HT1080 (cell line): ENCODE data around the gene PERCC1. TPM values are rescaled to one million over a fixed set of nuclear protein-coding genes. Genes with fewer than 3 reads are reported as not detected.

Source experiments
- DNase-seq: peaks from one replicate; pipeline ENCODE4 v3.0.0-alpha.2; 2015; ENCODE audit warnings: low read depth
- polyA plus RNA-seq, 2 experiments: library from polyadenylated mRNA; depleted of rRNA; stranded (reverse); fragments of >200 nt; gene quantifications; 2 replicates each; pipeline ENCODE4 v1.2.3, GENCODE V29; 2015
- total RNA-seq: library from RNA; depleted of rRNA; stranded (reverse); fragments of >200 nt; shearing (Covaris generic); gene quantifications from 2 replicates; pipeline ENCODE4 v1.2.3, GENCODE V29; 2014; rRNA removed

Gene PERCC1
- total RNA-seq = not detected in 2 replicates
- not detected in 2 replicates for polyA plus RNA-seq (2015; cell fraction: cytosol; rRNA removed)
- not detected in 2 replicates for polyA plus RNA-seq (2015; cell fraction: nucleus; rRNA removed)

- DNase-seq = no peak
Observed at GRCh38 chr16:1430759-1431496, at the start of gene PERCC1. Gene PERCC1, plus strand, starts transcription at chr16:1431078. Its CDS starts 1,516 bp downstream, at chr16:1432594.

DNA sequence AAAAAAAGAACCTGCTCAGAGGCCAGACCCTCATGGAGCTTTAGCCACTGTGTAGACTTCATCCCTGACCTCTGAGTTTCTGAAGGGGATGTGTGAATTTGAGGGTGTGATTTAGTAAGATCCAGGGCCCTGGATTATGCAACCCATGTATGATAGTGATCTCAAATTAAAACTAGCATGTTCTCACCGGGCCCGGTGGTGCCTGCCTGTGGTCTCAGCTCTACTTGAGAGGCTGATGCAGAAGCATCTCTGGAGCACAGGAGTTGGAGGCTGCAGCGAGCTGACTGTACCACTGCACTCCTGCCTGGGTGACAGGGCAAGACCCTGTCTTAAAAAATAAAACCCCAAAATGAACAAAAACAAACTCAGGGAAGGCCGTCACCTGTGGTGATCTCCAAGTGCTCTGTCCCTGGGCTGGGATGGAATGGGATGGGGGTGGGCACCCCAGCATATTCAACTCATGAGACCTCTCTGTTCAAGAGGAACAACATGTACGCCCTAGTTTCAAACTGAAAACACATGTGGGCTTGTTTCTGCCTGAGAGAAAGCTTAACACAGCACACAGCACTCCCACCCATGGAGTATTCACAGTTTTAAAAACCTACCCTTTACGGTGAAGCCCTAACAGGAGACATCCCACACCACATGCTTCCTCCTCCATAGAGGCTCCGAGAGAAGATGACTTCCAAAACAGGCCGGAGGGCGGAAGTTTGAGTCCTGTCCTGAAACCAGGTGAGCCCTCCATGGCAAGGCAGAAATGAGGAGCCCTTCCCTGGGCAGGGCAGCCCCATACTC is 49.1 kb upstream of the PERCC1 start:
- DNase-seq = no peak

DNA sequence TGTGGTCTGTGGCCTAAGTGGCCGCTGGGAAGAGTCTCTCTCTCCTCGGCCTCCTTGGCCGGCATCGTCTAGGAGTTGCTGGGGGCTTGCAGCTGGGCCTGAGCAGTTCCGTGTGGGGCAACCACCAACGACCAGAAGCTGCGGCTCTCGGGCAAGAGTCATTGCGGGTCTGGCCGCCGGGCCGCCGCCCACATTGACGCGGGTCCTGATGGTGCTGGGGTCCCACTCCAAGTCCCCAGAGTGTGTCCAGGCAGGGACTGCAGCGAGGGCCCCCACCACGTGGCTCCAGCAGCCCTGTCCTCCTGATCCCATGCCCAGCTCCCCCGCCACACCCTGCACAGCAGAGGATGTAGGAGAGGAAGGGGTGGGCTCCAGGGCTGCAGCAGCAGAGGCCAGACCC is 47.3 kb upstream of the PERCC1 start:
- DNase-seq = no peak

DNA sequence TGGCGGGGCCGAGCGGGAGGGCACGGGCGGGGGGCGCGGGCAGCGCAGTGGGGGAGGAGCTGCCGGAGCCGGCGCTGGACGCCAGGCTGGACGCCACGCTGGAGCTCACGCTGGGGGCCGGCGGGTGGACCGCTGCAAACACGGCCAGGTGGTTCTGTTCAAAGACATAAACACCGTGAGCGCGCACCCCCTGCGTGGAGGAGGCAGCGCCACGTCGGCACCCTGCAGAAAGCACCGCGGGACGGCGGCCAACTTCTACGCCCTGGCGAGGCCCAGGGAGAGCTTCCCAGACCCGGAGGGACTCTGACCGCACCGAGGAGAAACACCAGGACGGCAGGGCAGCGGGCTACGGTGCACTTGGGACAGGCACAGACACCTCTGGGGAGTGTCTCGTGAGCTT is 45.6 kb upstream of the PERCC1 start:
- DNase-seq = no peak

GRCh38 chr16:1387331-1387730 is 43.5 kb upstream of the PERCC1 start:
- DNase-seq = no peak

GRCh38 chr16:1389762-1390161 is 41.1 kb upstream of the PERCC1 start:
- no peak for DNase-seq

DNA sequence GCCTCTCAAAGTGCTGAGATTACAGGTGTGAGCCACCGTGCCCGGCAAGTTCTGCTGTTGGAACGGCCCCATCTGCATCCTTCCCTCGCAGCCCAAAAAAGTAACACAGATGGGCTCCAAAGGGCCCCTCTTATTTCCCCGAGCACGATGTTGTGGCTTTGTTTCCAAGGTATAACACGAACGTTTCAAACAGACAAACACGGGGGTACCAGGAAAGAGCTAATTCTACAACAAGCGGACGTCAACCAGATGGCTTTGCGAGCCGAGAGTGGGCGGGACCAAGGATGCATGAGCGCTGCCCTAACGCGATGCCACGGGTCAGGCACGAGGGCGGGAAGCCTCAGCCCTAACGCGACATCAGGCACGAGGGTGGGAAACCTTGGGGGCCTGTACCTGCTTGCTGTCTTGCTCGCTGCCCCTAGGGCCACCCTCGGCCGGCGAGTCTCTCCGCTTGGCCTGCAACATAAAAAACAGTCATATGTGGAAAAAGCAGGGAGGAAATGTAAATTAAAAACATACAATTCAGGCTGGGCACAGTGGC is 40.6 kb upstream of the PERCC1 start:
- no peak for DNase-seq

GRCh38 chr16:1392826-1393225 is 38.1 kb upstream of the PERCC1 start:
- DNase-seq = no peak

DNA sequence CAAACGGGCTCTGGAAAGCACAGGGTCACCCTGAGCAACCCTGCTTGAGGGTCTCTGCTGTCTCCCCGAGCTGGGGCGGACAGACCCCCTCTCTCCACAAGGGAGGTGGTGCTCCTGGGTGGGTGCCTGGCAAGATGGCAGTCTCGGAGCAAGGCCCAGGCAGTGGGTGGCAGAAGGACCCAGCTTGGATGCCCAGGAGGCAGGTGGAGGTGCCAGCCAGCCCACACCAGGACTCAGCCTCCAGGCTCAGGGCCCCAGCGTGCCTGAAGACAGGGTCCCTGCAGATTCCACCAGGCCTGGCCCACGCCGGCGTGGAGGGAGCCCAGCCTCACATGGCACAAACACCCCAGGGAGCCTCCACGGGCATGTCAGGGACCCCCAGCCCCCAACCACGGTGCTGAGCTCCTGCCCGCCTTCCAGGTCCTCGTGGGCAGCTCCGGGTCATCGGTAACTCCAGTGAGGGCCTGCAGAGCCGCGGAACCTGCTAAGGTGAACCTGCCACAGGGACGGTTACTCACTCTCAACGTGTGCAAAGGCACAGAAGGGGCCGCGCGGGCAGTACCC is 37.2 kb upstream of the PERCC1 start:
- no peak for DNase-seq

DNA sequence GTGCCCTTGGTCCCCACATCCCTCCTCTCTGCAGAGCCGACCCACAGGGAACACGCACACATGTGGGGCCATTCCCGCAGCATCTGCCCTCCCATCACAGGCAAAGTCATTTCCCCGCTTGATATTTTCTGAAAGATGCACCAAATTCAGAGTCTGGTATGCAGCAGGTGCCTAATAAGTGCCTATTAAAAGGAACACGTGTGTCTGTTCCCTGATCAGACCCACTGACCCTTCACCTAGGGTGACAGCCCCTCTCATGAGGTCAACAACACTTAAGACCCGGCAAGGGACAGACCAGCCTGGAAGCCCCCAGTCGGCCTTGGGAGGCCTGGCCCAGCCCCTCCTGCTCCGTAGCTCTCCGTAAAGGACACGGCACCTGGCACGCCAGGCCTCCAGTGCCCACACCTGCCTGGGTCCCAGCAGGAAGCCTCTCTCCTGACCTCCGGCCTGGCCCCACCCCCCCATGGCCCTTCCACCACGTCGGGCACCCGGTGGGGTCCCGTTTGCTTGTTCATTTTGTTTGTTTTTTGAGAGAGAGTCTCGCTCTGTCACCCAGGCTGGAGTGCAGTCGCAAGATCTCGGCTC is 36.4 kb upstream of the PERCC1 start:
- no peak for DNase-seq

- no peak for DNase-seq
Observed at GRCh38 chr16:1395444-1396031, 35.3 kb upstream of the PERCC1 start.

GRCh38 chr16:1397779-1398178 is 33.1 kb upstream of the PERCC1 start:
- DNase-seq = no peak

GRCh38 chr16:1398351-1398750 is 32.5 kb upstream of the PERCC1 start:
- DNase-seq = no peak

DNA sequence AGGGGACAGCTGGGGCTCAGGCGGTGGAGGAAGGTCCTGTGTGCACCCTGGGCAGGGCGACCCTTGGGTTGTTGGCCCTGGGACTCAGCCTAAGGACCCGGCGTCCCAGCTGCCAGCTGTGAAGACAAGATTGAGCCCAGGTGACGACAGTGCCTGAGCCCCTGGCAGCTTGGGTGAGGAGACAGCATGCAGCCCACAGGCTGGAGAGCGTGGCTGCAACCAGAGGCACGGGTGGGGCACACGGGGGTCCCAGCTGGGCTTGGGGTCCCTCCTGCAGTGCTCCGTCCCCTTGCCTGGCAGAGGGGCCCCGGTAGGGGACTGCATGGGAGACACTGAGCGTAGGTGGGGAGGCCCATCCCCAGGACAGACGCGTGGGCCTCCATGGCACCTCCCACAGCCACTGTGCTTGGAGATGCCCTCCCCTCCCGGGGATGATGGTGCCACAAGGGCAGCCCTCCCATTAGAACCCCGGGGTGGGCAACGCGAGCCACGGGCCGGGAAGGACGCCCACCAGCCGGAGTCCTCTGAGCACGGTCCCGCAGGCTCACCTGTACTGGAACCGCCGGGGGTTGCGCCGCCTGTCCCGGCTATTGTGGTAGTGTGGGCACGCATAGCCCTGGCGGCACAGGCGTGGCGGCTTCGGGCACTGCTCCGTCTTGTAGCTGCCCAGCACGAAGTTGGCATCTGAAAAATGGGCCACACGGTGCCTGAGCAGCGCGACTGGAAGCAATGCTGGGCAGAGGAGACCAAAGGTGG is 31.9 kb upstream of the PERCC1 start:
- DNase-seq = no peak

DNA sequence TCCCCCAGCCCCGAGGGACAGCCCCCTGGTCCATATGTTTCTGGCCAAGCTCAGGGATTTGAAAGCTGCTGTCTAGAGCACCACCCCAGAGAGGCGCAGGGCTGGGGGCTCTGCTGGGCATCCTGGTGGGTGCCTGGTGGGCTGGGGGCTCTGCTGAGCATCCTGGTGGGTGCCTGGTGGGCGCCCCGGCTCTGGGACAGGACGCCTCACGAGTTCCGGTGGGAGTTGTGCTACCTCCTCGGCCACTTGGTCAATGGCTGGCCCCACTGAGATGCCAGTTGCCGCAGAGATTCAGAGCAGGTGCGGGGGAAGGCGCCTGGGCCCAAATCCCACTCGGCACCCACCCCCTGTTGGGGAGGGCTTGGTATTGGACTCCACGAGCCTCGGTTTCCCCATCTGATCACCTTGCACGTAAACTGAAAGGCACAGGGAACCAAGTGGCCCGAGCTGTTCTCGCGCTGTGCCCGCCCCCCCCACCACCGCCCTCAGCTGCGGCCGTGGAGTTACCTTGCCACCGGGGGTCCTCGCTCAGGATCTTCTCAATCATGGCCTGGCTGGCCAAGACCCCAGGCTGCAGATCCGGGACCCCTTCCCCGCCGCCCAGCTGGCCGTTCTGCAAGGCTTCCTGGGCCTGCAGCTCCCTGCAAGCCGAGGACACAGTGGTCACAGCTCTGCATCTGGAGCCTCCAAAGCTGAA is 29.7 kb upstream of the PERCC1 start:
- no peak for DNase-seq

DNA sequence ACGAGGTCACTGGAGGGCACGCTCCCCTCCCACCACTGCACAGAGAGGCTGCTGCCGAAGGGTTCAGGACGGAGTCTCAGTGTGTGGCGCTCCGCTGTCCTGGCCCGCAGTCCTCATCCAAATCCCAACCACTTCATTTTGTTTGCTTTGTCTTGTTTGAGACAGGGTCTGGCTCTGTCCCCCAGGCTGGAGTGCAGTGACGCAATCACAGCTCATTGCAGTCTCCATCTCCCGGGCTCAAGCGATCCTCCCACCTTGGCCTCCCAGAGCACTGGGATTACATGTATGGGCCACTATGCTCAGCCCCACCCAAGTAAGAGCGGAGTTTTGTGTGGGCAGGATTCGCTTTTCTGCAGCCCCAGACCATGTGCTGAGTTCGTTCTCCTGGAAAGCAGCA is 29.1 kb upstream of the PERCC1 start:
- DNase-seq = no peak

DNA sequence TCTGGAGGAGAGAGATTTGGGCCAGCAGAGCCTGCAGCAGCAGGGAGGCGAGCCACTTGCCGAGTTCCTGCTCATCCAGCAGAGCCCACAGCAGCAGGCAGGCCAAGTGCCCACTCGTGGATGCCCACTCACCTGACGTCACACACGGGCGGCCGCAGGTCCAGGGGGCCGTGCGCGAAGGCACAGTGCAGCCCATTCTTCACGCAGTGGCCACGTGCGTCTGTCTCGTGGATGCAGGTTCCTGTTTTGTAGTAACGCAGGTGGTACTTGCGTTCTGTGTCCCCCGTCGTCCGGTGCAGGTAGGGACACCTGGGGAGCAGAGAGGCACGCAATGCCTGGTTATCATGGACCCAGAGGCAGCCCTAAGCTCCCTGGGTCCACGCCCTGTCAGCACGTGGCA is 27.8 kb upstream of the PERCC1 start:
- no peak for DNase-seq

DNA sequence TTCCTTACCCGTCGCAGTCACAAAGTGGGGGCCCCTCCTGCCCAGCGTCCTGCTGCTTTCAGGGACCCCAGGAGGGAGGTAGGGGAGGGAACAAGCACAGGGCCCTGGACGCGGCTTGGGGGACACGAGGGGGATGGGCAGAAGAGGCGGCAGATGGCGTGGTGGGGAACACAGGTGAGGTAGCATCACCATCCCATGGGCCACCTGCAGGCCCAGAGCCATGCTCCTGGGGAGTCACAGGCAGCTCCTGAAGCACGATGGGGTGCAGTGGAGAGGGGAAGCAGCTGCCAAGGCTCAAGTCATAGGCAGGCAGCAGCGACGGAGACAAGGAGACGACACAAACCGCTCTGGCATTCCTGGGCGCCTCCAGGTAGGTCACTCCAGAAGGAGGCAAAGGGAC is 27.1 kb upstream of the PERCC1 start:
- no peak for DNase-seq

DNA sequence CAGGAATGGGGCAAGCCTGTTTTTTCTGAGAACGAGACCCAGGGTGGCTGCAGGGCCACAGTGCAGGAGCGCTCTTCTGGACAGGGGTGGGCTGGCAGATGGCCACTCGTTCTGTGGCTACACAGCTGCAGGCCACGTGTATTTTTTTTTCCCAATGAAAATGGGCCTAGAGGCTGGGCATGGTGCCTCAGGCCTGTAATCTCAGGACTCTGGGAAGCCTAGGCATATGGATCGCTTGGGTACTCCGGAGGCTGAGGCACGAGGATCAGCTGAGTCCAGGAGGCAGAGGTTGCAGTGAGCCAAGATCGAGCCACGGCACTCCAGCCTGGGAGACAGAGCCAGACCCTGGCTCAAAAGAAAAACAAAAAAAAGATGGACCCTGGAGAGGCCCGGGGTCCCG is 23.1 kb upstream of the PERCC1 start:
- DNase-seq = no peak
